Measurements from ENCODE around the gene DGCR6L.
A peak's percentile ranks its signal among the peaks of the same experiment; 100 is the strongest.
"Not testable (repeated sequence)": the region's sequence is repeated elsewhere in the genome, so short reads cannot be mapped to it uniquely, and the experiment has no call there.

The DGCR6L gene

DNA sequence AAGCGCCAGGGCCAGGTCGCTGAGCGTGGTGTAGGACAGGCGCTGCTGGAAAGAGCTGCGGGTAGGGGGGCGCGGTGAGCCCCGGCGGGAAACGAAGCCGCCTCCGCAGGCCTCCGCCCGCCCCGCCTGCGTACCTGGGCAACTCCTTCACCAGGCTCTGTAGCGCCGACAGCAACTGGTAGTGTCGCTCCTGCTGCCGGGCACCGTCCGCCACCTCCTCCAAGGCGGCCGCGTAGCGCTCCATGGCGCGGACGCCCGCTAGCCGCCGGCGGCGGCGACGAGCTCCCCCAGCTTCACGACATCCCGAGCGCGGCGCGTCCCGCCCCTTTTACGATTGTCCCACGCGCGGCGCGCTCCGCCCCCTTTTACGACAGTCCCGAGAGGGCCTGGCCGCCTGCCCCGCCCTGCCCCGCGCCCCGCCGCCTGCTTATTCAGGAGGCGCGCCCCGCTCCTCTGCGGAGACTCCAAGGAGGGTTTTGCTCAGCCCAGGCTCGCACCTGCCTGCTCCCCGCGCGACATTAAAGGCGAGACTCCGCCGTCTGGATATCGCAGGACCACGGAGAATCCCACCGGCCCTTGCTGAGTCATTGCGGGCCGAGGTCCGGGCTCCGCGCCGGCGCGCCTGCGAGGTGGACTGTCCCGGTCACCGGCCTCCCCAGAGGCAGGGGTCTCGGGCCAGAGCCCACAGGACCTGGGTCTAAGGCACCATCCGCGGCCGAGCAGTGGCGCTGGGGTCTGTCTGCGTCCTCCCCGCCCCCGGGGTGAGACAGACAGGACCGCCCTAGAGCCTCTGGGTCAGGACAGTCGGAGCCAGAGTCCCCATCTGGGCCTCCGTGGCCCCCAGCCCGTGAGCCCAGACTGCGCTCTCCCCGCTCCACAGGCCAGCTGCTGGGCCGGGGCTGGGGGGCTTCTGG is at the start of gene DGCR6L:
TSS of gene DGCR6L (minus strand) at position 316 of the 914 bp plus-strand sequence. CDS start at position 244, 72 bp downstream.
- peak; percentile 97 for DNase-seq (ENCODE audit: low spot score)

DNA sequence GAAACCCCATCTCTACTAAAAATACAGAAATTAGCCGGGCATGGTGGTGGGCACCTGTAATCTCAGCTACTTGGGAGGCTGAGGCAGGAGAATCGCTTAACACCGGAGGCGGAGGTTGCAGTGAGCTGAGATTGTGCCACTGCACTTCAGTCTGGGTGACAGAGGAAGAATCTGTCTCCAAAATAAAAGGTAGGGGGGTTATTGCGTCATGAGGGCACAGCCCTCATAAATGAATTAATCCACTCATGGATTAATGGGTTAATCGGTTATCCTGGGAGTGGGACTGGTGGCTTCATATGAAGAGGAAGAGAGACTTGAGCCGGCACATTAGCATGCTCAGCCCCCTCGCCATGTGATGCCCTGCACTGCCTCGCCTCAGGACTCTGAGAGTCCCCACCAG is 49.0 kb upstream of the DGCR6L start:
- DNase-seq (ENCODE audit: low spot score): not testable (repeated sequence)

GRCh38 chr22:20366841-20367240 is 47.0 kb upstream of the DGCR6L start:
- DNase-seq (ENCODE audit: low spot score): not testable (repeated sequence)

DNA sequence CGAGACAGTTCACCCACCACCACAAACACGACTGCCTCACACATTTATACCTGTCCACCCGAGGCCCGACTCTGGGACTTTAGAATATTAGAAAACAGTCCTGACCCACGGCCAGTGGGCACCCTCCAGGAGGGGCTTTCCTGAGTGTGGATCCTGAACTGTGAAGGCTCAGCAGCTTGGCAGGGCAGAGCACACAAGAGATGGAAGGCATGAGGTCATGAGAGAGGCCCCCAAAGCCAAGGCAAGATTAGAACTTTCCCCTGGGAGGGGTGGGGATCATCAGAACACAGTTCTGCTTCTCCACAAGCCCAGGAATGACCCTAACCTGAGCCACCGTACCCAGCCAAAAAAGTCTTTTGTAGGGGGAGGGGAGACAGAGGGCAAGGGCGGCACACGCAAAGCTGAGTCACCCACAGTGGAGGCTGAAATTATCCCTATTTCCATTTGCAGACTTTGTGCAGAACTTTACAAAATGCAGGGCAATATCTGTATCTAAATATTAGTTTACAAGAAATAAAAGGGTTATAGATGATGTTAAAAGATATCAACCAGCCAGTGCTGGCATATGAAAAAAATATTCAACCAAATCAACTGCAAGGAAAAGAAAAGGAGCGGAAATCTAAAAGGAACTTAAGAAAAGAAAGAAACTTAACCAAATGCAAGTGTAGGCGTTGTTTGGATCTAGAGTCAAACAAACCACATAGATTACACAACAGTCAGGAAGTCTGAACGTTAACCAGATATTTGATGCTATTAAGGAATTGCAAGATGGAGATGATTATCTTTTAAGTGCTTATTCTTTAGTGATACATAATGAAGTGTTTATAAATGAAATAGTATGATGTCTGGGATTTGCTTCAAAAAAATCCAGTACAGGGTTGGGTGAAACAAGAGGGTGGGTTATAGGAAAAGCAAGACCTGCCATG is 44.7 kb upstream of the DGCR6L start:
- DNase-seq (ENCODE audit: low spot score): not testable (repeated sequence)

- DNase-seq (ENCODE audit: low spot score): not testable (repeated sequence)
These were observed 42.5 kb upstream of the DGCR6L start for GRCh38 chr22:20362403-20362802.

DNA sequence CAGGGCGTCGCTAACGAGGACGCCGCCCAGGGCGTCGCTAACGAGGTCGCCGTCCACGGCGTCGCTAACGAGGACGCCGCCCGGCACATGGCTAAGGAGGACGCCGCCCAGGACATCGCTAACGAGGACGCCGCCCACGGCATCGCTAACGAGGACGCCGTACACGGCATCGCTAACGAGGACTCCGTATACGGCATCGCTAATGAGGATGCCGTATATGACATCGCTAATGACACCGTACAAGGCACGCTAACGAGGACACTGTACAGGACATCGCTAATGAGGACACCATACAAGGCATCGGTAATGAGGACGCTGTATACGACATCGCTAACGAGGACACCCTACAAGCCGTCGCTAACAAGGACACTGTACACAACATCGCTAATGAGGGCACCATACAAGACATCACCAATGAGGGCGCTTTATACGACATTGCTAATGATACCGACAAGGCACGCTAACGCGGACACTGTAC is 41.9 kb upstream of the DGCR6L start:
- not testable (repeated sequence) for DNase-seq (ENCODE audit: low spot score)

DNA sequence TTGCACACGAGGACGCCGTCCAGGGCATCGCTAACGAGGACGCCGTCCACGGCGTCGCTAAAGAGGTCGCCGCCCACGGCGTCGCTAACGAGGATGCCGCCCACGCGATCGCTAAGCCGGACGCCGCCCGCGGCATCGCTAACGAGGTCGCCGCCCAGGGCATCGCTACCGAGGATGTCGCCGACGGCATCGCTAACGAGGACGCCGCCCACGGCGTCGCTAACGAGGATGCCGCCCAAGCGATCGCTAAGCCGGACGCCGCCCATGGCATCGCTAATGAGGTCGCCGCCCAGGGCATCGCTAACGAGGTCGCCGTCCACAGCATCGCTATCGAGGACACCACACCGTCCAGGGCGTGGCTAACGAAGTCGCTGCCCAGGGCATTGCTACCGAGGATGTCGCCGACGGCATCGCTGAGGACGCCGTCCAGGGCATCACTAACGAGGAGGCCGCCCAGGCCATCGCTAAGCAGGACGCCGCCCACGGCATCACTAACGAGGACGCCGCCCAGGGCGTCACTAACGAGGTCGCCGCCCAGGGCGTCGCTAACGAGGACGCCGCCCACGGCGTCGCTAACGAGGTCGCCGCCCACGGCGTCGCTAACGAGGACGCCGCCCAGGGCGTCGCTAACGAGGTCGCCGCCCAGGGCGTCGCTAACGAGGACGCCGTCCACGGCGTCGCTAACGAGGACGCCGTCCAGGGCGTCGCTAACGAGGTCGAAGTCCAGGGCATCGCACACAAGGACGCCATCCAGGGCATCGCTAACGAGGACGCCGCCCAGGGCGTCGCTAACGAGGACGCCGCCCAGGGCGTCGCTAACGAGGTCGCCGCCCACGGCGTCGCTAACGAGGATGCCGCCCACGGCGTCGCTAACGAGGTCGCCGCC is 41.2 kb upstream of the DGCR6L start:
- DNase-seq (ENCODE audit: low spot score): not testable (repeated sequence)

- DNase-seq (ENCODE audit: low spot score): not testable (repeated sequence)
These were observed 40.4 kb upstream of the DGCR6L start for GRCh38 chr22:20360261-20360660.

GRCh38 chr22:20358503-20359239 is 38.8 kb upstream of the DGCR6L start:
- DNase-seq (ENCODE audit: low spot score): not testable (repeated sequence)

DNA sequence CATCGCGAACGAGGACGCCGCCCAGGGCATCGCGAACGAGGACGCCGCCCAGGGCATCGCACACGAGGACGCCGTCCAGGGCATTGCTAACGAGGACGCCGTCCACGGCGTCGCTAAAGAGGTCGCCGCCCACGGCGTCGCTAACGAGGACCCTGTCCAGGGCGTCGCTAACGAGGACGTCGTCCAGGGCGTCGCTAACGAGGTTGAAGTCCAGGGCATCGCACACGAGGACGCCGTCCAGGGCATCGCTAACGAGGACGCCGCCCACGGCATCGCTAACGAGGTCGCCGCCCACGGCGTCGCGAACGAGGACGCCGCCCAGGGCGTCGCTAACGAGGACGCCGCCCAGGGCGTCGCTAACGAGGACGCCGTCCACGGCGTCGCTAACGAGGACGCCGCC is 38.1 kb upstream of the DGCR6L start:
- DNase-seq (ENCODE audit: low spot score): not testable (repeated sequence)

DNA sequence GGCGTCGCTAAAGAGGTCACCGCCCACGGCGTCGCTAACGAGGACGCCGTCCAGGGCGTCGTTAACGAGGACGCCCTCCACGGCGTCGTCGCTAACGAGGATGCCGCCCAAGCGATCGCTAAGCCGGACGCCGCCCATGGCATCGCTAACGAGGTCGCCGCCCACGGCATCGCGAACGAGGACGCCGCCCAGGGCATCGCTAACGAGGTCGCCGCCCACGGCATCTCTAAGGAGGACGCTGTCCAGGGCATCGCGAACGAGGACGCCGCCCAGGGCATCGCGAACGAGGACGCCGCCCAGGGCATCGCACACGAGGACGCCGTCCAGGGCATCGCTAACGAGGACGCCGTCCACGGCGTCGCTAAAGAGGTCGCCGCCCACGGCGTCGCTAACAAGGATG is 37.0 kb upstream of the DGCR6L start:
- DNase-seq (ENCODE audit: low spot score): not testable (repeated sequence)

GRCh38 chr22:20355939-20356636 is 36.2 kb upstream of the DGCR6L start:
- not testable (repeated sequence) for DNase-seq (ENCODE audit: low spot score)

- no peak for DNase-seq (ENCODE audit: low spot score)
These were observed 34.5 kb upstream of the DGCR6L start for GRCh38 chr22:20354238-20354975.

GRCh38 chr22:20352536-20352935 is 32.7 kb upstream of the DGCR6L start:
- not testable (repeated sequence) for DNase-seq (ENCODE audit: low spot score)

GRCh38 chr22:20346553-20346952 is 26.7 kb upstream of the DGCR6L start:
- DNase-seq (ENCODE audit: low spot score): not testable (repeated sequence)

- DNase-seq (ENCODE audit: low spot score): not testable (repeated sequence)
These were observed 18.4 kb upstream of the DGCR6L start for GRCh38 chr22:20338291-20338690.

- DNase-seq (ENCODE audit: low spot score): not testable (repeated sequence)
These were observed 17.9 kb upstream of the DGCR6L start for GRCh38 chr22:20337807-20338206.

GRCh38 chr22:20336561-20336960 is 16.7 kb upstream of the DGCR6L start:
- not testable (repeated sequence) for DNase-seq (ENCODE audit: low spot score)

- DNase-seq (ENCODE audit: low spot score): not testable (repeated sequence)
These were observed 8.7 kb upstream of the DGCR6L start for GRCh38 chr22:20328569-20328930.

All from AG20443 (cell line).